ENCODE measurements around the gene GJD2. TPM values are rescaled to one million over a fixed set of nuclear protein-coding genes. Genes with fewer than 3 reads are reported as not detected.

The GJD2 gene
- total RNA-seq, 1 experiment from 2014 or later = not detected

DNA sequence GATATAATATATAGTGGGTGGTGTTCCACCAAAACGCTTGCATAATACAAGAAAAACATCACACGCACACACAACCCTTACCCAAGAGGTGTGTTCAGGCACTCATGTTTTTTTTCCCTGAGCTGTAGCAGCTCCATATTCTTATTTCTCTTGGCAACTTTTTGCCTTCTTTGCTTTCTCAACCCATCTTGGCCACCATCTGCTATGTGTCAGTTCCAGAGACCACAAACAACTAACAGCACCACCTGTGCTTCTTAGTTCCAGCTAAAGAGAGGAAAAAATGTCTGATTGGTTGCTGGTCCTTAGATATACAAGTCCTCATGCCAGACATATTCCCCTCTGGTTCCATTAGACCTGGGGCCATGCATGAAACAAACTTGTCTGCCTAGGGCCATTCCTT lies 28.6 kb upstream of the GJD2 start:
- Histone ChIP-seq H2AK5ac (ENCODE audit: insufficient read length, low read length) (no peak overlapping the region), H3K4ac (ENCODE audit: low read depth, low read length) (no peak overlapping the region), H2BK20ac (ENCODE audit: low read depth, low read length, poor library complexity, severe bottlenecking) (no peak overlapping the region), H3T11ph (ENCODE audit: low read length) (no peak overlapping the region), H2BK15ac (ENCODE audit: low read depth, low read length) (no peak overlapping the region), H3K23ac (ENCODE audit: insufficient read length, low read depth, low read length) (no peak overlapping the region), H3K27ac (ENCODE audit: insufficient read length, low read depth, low read length) (no peak overlapping the region), H4K20me1 (ENCODE audit: control insufficient read depth, insufficient read depth, insufficient read length) (no peaks in the 10 kb centered on the region), H3K14ac (ENCODE audit: insufficient read depth, low read length) (no peak overlapping the region), H3K79me1 (ENCODE audit: insufficient read depth, low read depth, low read length, poor library complexity, severe bottlenecking) (no peaks in the 10 kb centered on the region), H4K91ac (ENCODE audit: insufficient read length, low read depth, low read length) (no peak overlapping the region), H3K4me2 (ENCODE audit: insufficient read depth, insufficient read length, low read length) (no peak overlapping the region), H2BK120ac (ENCODE audit: low read depth, low read length, poor library complexity, severe bottlenecking) (no peak overlapping the region), H3K23me2 (ENCODE audit: insufficient read length, low read depth, low read length, poor library complexity, severe bottlenecking) (no peaks in the 10 kb centered on the region), H2BK5ac (ENCODE audit: insufficient read length, low read length) (no peak overlapping the region), H4K8ac (replicated peaks; ENCODE audit: insufficient read length, low read depth, low read length) (no peak overlapping the region), H4K5ac (ENCODE audit: insufficient read length, low read depth, low read length) (no peak overlapping the region), H3K79me2 (ENCODE audit: insufficient read depth, low read length) (no peaks in the 10 kb centered on the region), H3K18ac (ENCODE audit: insufficient read length, low read depth, low read length) (no peak overlapping the region), H3K27me3 (ENCODE audit: insufficient read depth, low read length) (no peaks in the 10 kb centered on the region; the same call in 1 of the 2 replicates), H3K4me1 (ENCODE audit: insufficient read depth, low read length) (no peaks in the 10 kb centered on the region), H2BK12ac (ENCODE audit: insufficient read length, low read depth, low read length) (no peak overlapping the region), H2AFZ (ENCODE audit: low read length) (no peak overlapping the region), H3K56ac (ENCODE audit: insufficient read length, low read depth, low read length) (no peak overlapping the region), H3K9me3 (ENCODE audit: control insufficient read depth, low read depth, low read length) (no peaks in the 10 kb centered on the region), H3K9ac (ENCODE audit: extremely low read depth, insufficient read length, low read length) (no peak overlapping the region)
- Mint-ChIP-seq H3K36me3 (ENCODE audit: insufficient read depth in 1 of 3, low read depth in 3 of 3) (no peaks in the 10 kb centered on the region), H3K27ac (no peak overlapping the region), H3K27me3 (ENCODE audit: low read depth) (peaks cover 11% of the 10 kb centered on the region), H3K9me3 (peaks cover 7 to 8% of the 10 kb centered on the region in 2 experiments; a peak in 2 of 5 replicates), H3K4me3 (no peak overlapping the region), H3K4me1 (no peaks in the 10 kb centered on the region)
- no peak for DNase-seq
- TF ChIP-seq, protein P1, sequence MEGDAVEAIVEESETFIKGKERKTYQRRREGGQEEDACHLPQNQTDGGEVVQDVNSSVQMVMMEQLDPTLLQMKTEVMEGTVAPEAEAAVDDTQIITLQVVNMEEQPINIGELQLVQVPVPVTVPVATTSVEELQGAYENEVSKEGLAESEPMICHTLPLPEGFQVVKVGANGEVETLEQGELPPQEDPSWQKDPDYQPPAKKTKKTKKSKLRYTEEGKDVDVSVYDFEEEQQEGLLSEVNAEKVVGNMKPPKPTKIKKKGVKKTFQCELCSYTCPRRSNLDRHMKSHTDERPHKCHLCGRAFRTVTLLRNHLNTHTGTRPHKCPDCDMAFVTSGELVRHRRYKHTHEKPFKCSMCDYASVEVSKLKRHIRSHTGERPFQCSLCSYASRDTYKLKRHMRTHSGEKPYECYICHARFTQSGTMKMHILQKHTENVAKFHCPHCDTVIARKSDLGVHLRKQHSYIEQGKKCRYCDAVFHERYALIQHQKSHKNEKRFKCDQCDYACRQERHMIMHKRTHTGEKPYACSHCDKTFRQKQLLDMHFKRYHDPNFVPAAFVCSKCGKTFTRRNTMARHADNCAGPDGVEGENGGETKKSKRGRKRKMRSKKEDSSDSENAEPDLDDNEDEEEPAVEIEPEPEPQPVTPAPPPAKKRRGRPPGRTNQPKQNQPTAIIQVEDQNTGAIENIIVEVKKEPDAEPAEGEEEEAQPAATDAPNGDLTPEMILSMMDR (conservative IDR thresholded peaks at IDR 0.05) = no peak
- WGBS (ENCODE audit: extremely low coverage, insufficient read length, low lambda C conversion rate) = no CpG with 5 or more reads among the region's 2 CpGs
